SKM-1 treated with dmso at 0.1 percent for 144 hours (cell line): ENCODE results near the gene CEP63.

Experiments used
- DNase-seq: peaks from one replicate; lab custom pipeline; 2025; ENCODE audit not compliant: unreplicated experiment; lab: John Stamatoyannopoulos, UW

Gene CEP63

GRCh38 chr3:134485718-134486576 is at the start of gene CEP63, which contains the start of gene ANAPC13:
Gene CEP63 (plus strand): TSS chr3:134486057. CDS start chr3:134495321, 9,264 bp downstream.
Gene ANAPC13 (minus strand): TSS chr3:134485985. CDS start chr3:134482904, 3,081 bp downstream.
- peak; percentile 98 for DNase-seq

GRCh38 chr3:134437211-134437752 is 48.6 kb upstream of the CEP63 start:
- no peak for DNase-seq

GRCh38 chr3:134441321-134441720 is 44.5 kb upstream of the CEP63 start:
- DNase-seq: no peak

GRCh38 chr3:134441821-134442220 is 44.0 kb upstream of the CEP63 start:
- DNase-seq: no peak

- no peak for DNase-seq
These were observed 40.8 kb upstream of the CEP63 start for GRCh38 chr3:134445095-134445494.

GRCh38 chr3:134445636-134446035 is 40.2 kb upstream of the CEP63 start:
- no peak for DNase-seq

- DNase-seq: no peak
These were observed 39.1 kb upstream of the CEP63 start for GRCh38 chr3:134446800-134447199.

- DNase-seq: no peak
These were observed 38.5 kb upstream of the CEP63 start for GRCh38 chr3:134447351-134447750.

GRCh38 chr3:134448664-134449063 is 37.2 kb upstream of the CEP63 start:
- no peak for DNase-seq

- DNase-seq: no peak
These were observed 36.6 kb upstream of the CEP63 start for GRCh38 chr3:134449277-134449676.

GRCh38 chr3:134449951-134450350 is 35.9 kb upstream of the CEP63 start:
- DNase-seq: no peak

- DNase-seq: no peak
These were observed 32.2 kb upstream of the CEP63 start for GRCh38 chr3:134453631-134454030.

GRCh38 chr3:134457376-134458074 is 28.3 kb upstream of the CEP63 start:
- no peak for DNase-seq

- DNase-seq: no peak
These were observed 27.4 kb upstream of the CEP63 start for GRCh38 chr3:134458406-134458945.

GRCh38 chr3:134459562-134459961 is 26.3 kb upstream of the CEP63 start:
- DNase-seq: no peak

- DNase-seq: no peak
These were observed 24.9 kb upstream of the CEP63 start for GRCh38 chr3:134460965-134461364.

- DNase-seq: no peak
These were observed 23.4 kb upstream of the CEP63 start for GRCh38 chr3:134462331-134462941.

- DNase-seq: no peak
These were observed 22.2 kb upstream of the CEP63 start for GRCh38 chr3:134463676-134464063.

GRCh38 chr3:134464064-134464688 is 21.7 kb upstream of the CEP63 start:
- DNase-seq: no peak

- DNase-seq: no peak
These were observed 21.0 kb upstream of the CEP63 start for GRCh38 chr3:134464689-134465365.
